ENCODE data around the gene IL10RB.
"Not testable (repeated sequence)": the region's sequence is repeated elsewhere in the genome, so short reads cannot be mapped to it uniquely, and the experiment has no call there.

Gene IL10RB

GRCh38 chr21:33241846-33242245 lies 24.3 kb upstream of the IL10RB start:
- no peak for DNase-seq (ENCODE audit: low read depth)

GRCh38 chr21:33242846-33243245 lies 23.3 kb upstream of the IL10RB start:
- DNase-seq (ENCODE audit: low read depth), result not testable (repeated sequence)

GRCh38 chr21:33244082-33244778 lies 21.9 kb upstream of the IL10RB start:
- no peak for DNase-seq (ENCODE audit: low read depth)

- DNase-seq (ENCODE audit: low read depth), result no peak
These were observed 21.4 kb upstream of the IL10RB start for GRCh38 chr21:33244779-33245105.

GRCh38 chr21:33245289-33245918 lies 20.8 kb upstream of the IL10RB start:
- no peak for DNase-seq (ENCODE audit: low read depth)

GRCh38 chr21:33246506-33246905 lies 19.7 kb upstream of the IL10RB start:
- DNase-seq (ENCODE audit: low read depth), result no peak

- no peak for DNase-seq (ENCODE audit: low read depth)
These were observed 19.2 kb upstream of the IL10RB start for GRCh38 chr21:33246963-33247362.

- no peak for DNase-seq (ENCODE audit: low read depth)
These were observed 18.6 kb upstream of the IL10RB start for GRCh38 chr21:33247599-33247998.

- DNase-seq (ENCODE audit: low read depth), result no peak
These were observed 16.7 kb upstream of the IL10RB start for GRCh38 chr21:33249331-33250002.

GRCh38 chr21:33251119-33251518 lies 15.0 kb upstream of the IL10RB start:
- no peak for DNase-seq (ENCODE audit: low read depth)

- DNase-seq (ENCODE audit: low read depth), result not testable (repeated sequence)
These were observed 12.8 kb upstream of the IL10RB start for GRCh38 chr21:33253382-33253781.

- DNase-seq (ENCODE audit: low read depth), result no peak
These were observed 11.4 kb upstream of the IL10RB start for GRCh38 chr21:33254766-33255165.

- DNase-seq (ENCODE audit: low read depth), result no peak
These were observed 10.8 kb upstream of the IL10RB start for GRCh38 chr21:33255404-33255803.

GRCh38 chr21:33256019-33256418 lies 10.1 kb upstream of the IL10RB start:
- no peak for DNase-seq (ENCODE audit: low read depth)

GRCh38 chr21:33257094-33257803 lies 8.9 kb upstream of the IL10RB start:
- DNase-seq (ENCODE audit: low read depth), result no peak

GRCh38 chr21:33258475-33258874 lies 7.7 kb upstream of the IL10RB start:
- no peak for DNase-seq (ENCODE audit: low read depth)

GRCh38 chr21:33259428-33259827 lies 6.7 kb upstream of the IL10RB start:
- peak; percentile 57 for DNase-seq (ENCODE audit: low read depth)

GRCh38 chr21:33259995-33260394 lies 6.2 kb upstream of the IL10RB start:
- no peak for DNase-seq (ENCODE audit: low read depth)

- peak; percentile 54 for DNase-seq (ENCODE audit: low read depth)
These were observed 4.5 kb upstream of the IL10RB start for GRCh38 chr21:33261635-33262034.

- DNase-seq (ENCODE audit: low read depth), result no peak
These were observed 3.2 kb upstream of the IL10RB start for GRCh38 chr21:33262921-33263320.

- DNase-seq (ENCODE audit: low read depth), result no peak
These were observed 1.6 kb upstream of the IL10RB start for GRCh38 chr21:33264561-33264960.

- peak; percentile 42 for DNase-seq (ENCODE audit: low read depth)
These were observed 510 bp upstream of the IL10RB start for GRCh38 chr21:33265664-33266049.

- peak; percentile 10 for DNase-seq (ENCODE audit: low read depth)
These were observed 595 bp downstream of the IL10RB start for GRCh38 chr21:33266789-33267135.

Measured in ELR (cell line).